Ishikawa (cell line): Measurements from ENCODE around the gene TENT4A.

ENCODE experiments used
- CREB1 ChIP-seq: IDR thresholded peaks from 2 replicates; pipeline ENCODE4 v1.6.1; 2012; ENCODE audit warnings: low read depth
- EGR1 ChIP-seq: IDR thresholded peaks from 2 replicates; pipeline ENCODE4 v1.6.1; 2012
- EP300 ChIP-seq: IDR thresholded peaks from 2 replicates; pipeline ENCODE4 v1.6.1; 2012; ENCODE audit warnings: borderline replicate concordance
- FOXM1 ChIP-seq: IDR thresholded peaks from 2 replicates; pipeline ENCODE4 v1.6.1; 2012; ENCODE audit warnings: low read depth, borderline replicate concordance
- RAD21 ChIP-seq: IDR thresholded peaks from 2 replicates; pipeline ENCODE4 v1.6.1; 2012; ENCODE audit warnings: low read depth
- TAF1 ChIP-seq: IDR thresholded peaks from 2 replicates; pipeline ENCODE4 v1.6.1; 2012; ENCODE audit warnings: low read depth, mild to moderate bottlenecking
- TF ChIP-seq, protein P1 (sequence below): IDR thresholded peaks from 2 replicates; pipeline ENCODE4 v1.6.1; 2012
- TF ChIP-seq, protein P2 (sequence below): IDR thresholded peaks from 2 replicates; pipeline ENCODE4 v1.6.1; 2012; ENCODE audit warnings: low read depth, mild to moderate bottlenecking

DNA sequence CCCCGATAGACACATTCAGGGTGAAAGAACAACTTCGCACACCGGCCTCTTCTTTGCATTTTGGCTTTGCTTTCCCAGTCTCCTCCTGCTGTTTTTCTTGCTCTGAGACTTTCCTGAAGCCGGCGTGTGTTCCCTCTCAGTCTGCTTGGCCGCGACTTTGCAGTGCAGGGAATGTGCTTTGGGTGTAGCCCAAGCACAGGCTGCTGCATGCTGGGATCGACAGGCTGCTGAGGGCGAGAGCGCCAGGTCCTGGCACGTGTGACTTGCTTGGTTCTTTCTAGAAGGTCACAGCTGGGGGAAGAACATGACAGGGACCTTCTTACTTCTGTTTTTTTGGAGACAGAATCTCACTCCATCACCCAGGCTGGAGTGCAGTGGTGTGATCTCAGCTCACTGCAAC, 40.6 kb downstream of the TENT4A start:
- no peak for TF ChIP-seq CREB1
- no peak for TF ChIP-seq TAF1
- TF ChIP-seq, protein P1, sequence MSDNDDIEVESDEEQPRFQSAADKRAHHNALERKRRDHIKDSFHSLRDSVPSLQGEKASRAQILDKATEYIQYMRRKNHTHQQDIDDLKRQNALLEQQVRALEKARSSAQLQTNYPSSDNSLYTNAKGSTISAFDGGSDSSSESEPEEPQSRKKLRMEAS, result no peak
- no peak for TF ChIP-seq EP300
- TF ChIP-seq RAD21, result no peak
- TF ChIP-seq, protein P2, sequence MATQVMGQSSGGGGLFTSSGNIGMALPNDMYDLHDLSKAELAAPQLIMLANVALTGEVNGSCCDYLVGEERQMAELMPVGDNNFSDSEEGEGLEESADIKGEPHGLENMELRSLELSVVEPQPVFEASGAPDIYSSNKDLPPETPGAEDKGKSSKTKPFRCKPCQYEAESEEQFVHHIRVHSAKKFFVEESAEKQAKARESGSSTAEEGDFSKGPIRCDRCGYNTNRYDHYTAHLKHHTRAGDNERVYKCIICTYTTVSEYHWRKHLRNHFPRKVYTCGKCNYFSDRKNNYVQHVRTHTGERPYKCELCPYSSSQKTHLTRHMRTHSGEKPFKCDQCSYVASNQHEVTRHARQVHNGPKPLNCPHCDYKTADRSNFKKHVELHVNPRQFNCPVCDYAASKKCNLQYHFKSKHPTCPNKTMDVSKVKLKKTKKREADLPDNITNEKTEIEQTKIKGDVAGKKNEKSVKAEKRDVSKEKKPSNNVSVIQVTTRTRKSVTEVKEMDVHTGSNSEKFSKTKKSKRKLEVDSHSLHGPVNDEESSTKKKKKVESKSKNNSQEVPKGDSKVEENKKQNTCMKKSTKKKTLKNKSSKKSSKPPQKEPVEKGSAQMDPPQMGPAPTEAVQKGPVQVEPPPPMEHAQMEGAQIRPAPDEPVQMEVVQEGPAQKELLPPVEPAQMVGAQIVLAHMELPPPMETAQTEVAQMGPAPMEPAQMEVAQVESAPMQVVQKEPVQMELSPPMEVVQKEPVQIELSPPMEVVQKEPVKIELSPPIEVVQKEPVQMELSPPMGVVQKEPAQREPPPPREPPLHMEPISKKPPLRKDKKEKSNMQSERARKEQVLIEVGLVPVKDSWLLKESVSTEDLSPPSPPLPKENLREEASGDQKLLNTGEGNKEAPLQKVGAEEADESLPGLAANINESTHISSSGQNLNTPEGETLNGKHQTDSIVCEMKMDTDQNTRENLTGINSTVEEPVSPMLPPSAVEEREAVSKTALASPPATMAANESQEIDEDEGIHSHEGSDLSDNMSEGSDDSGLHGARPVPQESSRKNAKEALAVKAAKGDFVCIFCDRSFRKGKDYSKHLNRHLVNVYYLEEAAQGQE, result no peak
- no peak for TF ChIP-seq EGR1
- no peak for TF ChIP-seq FOXM1
